NCI-H1105 treated with DMSO at 0.1 percent for 48 hours (cell line): ENCODE measurements around the gene CLCN6.

Experiments
- DNase-seq: peaks from one replicate; lab custom pipeline; 2025; lab: John Stamatoyannopoulos, UW

CLCN6 gene

DNA sequence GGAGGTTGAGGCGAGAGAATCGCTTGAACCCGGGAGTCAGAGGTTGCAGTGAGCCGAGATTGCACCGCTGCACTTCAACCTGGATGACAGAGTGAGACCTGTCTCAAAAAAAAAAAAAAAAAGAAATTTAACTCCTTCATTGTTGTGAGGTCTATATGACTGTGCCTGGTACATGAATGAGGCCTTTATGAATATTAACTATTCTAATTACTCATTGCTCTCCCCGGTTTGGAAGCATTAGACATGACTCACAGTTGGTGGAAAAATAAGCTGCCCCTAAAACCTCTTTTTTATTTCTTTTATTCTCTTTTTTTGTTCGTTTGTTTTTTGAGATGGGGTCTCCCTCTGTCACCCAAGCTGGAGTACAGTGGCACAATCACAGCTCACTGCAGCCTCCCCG lies 49.4 kb downstream of the CLCN6 start:
- DNase-seq, result no peak

DNA sequence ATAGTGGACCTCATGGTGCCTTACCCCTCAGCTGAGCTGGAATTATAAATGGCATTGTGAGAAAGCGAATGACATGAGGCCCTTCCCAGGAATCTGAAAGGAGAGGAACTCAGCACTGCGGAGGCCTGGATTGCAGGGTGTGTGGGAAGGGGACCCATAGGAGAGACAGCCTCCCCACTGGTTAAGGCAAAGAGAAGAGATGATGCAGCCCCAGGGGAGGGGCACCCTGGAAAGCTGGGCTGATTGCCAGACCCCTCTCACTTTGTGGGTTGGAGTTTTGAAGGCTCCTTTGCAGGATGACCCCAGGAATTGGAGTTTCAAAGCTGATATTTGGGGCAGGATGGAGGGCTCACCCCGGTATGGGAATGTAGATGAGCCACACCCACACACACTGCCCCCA lies 50.7 kb downstream of the CLCN6 start:
- DNase-seq, result no peak

DNA sequence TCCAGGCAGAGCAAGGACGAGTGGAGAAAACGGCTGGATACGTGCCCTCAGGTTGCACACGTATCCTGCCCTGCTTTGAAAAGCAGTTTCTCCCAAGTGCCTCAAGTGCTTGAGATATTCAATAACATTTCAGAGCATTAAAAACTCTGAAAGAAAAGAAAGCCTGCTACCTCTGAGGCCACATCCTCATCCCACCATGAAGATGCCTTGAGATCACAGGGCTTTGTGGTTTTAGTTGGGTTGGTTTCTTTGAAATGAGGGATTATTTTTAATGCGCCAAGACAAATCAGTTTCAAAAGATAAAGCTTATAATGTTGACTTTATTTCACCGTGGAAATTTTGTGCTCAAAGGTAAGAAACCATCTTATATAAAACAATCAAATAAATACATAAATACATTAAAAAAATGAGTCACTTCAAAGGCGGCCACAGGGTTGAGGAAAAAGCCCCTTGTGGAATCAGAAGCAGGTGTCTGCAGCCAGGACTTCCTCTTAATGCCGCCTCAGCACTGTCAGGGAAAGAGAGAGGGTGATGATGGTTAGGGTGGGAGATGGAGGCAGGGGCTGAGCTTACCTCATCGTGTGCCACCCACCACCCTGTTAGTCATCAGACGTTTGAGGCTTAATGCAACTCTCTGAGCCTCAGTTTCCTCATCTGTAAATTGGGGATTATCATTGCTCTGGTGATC lies 51.3 kb downstream of the CLCN6 start:
- DNase-seq, result no peak

DNA sequence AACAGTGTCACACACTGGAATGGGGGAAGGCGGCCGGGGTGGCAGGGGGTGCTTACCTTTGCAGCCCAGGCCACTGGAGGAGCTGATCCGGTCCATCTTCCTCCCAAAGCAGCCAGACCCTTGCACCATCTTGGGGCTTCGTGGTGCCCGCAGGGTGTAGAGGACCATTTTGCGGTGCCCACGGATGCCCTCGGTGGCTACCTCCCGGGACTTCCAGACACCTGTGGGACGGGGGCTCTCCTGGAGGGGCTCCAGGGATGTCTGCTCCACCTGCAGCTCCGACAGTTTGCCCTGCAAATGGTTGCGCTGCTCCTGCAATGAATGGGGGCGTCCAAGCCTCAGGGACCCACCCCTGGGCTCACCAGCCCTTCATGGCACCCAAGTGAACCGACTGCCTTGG lies 52.2 kb downstream of the CLCN6 start:
- no peak for DNase-seq

DNA sequence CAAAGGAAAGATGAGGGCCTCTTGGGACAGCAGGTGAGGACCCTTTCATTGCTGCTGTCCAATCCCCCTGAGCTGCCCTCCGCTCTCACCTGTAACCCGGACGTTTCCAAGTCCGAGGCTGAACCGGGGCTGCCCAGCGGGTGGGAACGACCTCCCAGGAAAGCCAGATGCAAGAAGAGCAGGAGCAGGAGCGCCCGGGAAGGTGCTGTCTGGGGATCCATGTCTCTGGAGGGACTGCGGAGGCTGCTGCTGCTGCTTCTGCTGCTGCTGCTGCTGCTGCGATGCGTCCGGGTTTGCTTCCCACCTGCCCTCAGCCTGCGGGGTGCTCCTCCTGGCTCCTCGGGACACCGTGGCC lies 52.6 kb downstream of the CLCN6 start, which contains the start of gene NPPB:
Gene NPPB, minus strand, starts transcription at position 333 of the 355 bp plus-strand sequence. Its CDS starts 112 bp downstream, at position 221.
- DNase-seq, result no peak

DNA sequence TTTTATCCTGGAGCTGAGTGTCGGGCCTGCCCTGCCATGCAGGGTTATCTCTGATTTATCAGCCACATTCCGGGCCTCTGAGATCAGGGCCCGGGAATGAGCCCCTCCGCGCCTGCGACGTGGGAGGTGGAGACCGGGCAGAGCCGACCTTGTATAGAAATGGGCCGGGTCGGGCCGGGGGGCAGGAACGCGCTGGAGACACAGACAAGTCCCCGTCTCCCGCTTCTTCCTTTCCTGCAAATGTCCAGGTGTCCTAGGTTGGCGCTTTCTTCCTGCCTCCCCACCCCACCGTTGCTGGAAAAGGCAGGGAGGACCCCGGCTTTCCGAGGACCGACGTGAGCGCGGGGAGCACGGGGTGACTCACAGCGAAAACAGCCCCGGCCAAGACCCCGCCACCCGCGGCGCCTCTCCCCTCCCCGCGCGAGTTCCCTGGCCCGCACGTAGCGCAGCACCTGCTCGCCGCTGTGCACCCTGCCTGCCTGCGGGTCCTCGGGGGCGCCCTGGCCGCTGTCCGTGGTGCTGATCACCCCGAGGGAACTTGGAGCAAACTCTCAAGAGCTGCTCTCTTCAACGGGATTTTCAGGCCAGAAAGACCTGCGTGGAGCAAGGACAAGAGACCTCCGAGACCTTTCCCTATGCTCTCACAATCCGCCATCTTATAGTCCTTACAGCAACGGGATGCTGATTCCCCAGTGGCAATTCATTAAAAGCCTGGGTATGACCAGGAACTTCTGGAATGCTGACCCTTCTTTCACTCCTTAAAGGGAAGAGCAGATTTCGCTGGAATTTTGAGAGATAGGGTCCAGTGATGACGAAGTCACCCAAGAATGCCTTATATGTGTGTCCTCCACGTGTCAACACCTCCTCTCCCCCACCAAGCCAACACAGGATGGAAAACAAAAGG lies 53.2 kb downstream of the CLCN6 start:
- DNase-seq, result no peak

DNA sequence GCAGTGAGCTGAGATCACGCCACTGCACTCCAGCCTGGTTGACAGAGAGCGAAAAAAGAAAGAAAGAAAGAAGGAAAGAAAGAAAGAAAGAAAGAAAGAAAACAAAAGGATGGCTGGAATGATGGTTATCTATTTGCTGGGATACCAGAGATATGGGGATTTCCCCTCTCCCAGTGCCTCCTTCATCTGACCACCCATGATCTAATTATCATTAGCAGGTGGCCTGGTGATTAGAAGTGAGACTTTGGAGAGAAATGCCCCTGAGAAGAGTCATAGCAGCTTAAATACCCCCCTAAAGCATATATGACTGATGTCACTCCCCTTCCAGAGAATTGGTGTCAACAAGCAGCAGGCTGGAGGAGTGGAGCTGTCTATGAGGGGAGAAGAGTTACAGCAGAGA lies 54.1 kb downstream of the CLCN6 start:
- no peak for DNase-seq

DNA sequence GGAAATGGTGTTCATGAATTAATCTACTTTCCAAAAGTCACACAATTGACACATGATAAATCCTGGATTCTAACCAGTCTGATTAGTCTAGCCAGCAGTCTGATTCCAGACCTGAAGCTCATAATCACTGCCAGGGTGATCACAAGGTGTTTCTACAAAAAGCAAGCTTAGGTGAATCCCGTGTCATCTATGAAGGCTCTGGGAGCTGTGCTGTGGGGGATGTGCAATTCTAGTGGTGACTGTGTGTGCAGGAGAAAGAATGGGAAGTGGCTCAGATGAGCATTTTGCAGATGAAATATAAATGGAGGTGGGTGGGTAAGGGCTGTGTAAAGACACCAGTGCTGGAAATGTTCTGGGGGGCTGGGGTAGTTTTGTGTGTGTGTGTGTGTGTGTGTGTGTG lies 54.6 kb downstream of the CLCN6 start:
- DNase-seq, result no peak

DNA sequence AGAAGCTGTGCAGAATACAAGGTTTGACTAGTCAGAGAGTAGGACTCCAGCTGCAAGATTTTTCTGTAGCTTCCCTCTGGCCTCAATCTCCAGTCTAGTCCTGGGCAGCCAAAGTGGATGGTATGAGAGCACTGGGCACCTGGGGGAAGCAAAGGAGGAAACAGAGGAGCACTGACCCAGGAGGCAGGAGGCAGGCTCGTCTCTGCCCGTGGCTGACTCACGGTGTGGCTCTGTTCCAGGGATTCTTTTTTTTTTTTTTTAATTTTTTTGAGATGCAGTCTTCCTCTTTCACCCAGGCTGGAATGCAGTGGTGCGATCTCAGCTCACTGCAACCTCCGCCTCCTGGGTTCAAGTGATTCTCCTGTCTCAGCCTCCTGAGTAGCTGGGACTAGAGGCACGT lies 56.9 kb downstream of the CLCN6 start:
- DNase-seq, result no peak

DNA sequence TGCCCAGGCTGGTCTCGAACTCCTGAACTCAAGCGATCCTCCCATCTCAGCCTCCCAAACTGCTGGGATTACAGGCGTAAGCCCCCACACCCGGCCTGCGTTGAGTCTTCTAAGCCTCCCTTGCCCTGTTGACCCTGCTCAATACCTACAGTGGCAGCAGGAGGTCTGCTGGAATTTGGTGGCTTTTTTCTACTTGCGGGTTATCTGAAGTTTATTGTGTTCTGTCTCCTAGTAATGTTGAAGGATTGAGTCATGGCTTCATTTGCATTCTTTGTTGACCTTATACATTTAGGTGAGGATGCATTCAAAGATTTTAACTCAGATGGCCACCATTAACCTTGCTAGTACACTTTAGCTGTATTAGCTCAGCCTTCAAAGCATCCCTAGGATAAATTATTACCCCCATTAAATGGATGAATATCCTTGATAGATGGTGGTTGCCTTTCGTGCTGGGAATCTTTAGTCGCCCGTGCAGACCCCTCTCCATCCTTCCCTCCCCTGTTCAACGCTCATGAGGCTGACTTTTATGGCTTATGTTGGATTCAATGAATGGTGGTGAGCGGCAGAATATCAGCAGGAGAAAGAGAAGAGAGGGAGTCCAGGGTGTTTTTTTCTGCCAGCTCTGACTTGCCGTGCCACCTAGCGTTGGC lies 62.5 kb downstream of the CLCN6 start:
- DNase-seq, result no peak

DNA sequence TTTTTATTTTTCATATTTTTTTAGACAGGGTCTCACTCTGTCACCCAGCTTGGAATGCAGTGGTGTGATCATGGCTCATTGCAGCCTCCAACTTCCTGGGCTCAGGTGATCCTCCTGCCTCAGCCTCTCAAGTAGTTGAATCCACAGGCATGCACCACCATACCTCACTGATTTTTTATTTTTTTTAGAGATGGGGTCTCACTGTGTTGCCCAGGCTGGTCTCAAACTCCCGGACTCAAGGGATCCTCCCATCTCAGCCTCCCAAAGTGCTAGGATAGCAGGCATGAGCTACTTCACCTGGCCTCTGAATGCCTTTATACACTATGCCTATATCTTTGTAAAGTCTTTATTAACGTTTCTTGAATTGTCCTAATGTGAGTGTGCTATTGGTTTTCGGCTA lies 63.1 kb downstream of the CLCN6 start:
- no peak for DNase-seq

DNA sequence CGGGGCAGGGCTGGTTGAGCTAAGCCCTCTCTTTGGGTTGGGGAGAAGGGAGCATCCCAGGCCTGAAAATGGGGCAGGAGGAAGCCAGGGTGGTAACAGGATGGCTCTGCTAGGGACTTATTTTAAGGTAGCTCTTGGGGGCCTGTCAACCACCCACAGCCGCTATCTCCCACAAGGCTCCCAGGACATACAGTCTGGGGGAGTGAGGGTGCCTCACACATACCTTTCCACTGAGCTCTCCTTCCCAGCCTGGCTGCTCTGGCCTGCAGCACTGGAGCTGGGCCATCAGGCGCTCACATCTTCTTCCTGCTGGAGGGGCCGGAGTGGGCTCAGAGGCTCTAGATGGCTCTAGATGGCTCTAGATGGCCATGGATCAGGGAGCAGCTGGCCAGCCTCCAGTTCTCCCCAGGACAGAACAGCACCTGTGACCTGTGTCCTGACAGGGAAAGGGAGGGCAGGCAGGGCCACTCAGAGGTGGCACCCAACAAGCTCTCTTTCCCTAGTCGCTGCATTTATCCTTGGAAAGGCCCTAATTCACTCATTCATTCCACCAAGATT lies 63.7 kb downstream of the CLCN6 start:
- DNase-seq, result no peak

DNA sequence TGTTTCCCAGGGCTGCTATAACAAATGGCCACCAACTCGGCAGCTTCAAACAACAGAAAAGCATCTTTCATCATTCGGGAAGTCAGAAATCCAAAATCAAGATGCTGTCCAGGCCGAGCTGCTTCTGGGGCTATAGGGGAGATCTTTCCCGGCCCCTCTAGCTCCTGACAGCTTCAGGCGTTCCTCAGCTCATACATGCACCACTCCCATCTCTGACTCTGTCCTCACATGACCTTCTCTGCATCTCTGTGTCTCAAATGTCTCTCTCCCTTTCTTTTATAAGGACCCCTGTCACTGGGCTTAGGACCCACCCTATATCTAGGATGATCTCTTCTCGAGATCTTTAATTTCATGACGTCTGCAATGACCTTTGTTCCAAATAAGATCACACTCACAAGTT lies 66.6 kb downstream of the CLCN6 start:
- DNase-seq, result no peak

DNA sequence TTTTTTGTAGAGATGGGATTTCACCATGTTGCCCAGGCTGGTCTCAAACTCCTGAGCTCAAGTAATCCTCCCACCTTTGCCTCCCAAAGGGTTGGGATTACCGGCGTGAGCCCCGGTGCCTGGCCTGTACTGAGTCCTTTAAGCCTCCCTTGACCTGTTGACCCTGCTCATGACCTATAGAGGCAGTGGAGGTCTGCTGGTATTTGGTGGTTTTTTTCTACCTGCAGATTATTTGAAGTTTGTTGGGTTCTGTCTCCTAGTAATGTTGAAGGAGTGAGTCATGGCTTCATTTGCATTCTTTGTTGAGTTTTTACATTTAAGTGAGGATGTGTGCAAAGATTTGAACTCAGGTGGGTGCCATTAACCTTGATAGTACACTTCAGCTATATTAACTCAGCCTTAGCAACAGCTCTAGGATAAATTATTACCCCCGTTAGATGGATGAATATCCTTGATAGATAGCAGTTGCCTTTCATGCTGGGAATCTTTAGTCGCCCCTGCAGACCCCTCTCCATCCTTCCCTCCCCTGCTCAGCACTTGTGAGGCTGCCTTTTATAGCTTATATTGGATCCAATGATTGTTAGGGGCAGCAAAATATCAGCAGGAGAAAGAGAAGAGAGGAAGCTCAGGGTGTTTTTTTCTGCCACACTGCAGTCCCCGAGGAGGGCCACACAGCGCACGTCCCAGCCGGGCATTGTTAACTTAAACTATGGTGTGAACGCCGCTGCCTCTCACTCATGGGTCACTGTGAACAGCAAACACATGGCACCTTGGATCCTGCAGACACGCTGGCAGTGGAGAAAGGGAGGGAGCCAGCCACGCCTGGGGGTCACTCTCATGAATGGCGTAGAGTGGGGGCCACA lies 67.6 kb downstream of the CLCN6 start:
- no peak for DNase-seq

DNA sequence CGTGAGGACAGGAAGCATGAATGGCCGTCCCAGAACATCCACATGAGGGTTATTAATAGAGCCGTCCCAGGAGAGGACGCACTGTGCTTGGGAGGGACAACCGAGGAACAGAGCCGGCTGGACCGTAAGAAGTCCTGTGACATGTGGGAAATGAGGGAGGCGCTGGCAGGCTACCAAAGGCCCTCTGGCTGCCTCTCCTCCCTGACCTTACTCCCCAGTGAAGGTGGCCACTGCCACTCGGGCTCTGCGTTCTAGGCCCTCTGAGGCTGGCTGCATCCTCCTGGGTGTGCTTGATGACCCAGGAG lies 68.2 kb downstream of the CLCN6 start:
- no peak for DNase-seq

DNA sequence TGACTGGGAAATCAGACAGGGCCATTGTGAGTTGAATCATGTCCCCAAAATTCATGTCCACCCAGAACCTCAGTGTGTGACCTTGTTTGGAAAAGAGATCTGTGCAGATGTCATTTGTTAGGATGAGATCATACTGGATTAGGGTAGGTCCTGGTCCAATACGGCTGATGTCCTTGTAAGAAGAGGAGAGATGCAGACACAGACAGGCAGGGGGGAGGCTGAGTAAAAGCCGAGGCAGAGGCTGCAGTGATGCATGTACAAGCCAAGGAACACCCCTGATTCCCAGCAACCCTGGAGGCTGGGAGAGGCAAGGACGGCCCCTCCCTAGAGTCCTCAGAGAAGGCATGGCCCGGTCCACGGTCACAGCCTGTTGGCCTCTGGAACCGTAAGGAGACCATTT lies 68.6 kb downstream of the CLCN6 start:
- no peak for DNase-seq

DNA sequence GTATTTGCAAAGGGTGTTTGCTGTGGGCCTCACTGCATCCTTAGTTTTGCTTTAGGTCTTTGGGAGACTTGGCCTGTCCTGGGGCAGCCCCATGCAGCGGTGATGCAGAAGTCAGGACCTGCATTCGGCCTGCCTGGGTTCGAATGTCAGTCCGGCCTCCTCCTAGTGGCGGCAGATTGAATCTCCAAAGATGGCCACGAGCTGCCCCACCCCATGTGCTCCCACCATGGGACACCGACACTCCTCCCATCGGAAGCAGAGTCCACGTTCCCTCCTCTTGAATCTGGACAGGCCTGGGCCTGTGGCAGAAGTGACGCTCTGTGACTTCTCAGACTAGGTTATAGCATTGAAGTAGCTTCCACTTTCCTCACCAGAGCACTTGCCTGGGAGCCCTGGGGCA lies 69.1 kb downstream of the CLCN6 start:
- DNase-seq, result no peak

DNA sequence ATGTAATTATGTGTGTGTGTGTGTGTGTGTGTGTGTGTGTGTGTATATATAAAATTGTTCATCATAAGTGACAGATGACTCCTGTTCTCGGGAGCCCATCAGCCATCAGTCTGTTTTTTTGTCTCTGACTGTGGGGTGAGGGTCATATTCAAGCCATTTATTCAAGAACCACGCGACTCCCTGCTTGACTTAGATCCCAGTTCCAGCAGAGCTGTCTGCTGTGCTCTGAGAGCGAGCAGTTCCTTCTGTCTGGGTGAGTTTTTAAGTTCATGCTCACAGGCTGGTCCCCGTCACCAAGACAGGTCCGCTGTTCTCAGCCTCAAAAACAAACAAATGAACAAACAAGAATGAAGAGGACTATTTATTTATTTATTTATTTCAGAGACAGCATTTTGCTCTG lies 71.1 kb downstream of the CLCN6 start:
- no peak for DNase-seq

DNA sequence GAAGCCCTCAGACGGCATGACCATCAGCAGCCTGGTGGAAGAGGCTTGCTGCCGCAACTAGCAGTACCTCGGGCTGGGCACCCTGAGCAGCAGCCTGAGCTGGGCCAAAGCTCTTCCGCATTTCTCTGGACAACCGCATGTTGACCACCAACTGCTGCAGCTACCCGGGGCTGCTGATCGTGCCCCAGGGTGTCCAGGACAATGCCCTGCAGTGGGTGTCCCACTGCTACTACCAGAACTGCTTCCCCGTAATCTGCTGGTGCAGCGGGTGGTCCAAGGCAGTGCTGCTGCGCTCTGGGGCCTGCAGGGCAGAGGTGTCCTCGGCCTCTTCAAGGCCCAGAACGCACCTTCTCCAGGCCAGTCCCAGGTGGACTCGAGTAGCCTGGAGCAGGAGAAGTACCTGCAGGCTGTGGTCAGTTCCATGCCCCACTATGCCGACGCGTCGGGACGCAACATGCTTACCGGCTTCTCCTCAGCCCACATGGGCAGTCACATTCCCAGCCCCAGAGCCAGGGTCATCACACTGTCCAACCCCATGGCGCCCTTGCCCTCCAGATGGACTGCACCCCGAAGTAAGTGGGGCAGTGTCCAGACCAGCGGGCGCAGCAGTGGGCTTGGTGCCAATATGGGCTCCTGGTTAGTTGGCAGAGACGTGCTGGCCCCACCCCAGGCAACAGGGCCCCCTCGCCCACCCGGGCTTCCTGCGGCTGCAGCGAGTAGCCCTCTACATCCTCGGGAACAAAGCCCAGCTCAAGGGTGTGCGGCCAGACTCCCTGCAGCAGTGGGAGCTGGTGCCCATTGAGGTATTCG lies 72.3 kb downstream of the CLCN6 start:
- no peak for DNase-seq

DNA sequence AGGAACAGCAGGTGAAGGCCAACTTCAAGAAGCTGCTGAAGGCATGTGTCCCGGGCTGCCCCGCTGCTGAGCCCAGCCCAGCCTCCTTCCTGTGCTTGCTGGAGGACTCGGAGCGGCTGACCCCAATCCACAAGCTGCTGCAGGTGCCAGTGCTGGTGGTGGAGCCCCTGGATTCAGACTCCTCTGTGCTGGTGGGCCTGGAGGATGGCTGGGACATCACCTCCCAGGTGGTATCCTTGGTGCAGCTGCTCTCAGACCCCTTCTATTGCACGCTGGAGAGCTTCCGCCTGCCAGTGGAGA lies 72.8 kb downstream of the CLCN6 start:
- no peak for DNase-seq
